Activated B cell treated with CpG ODN at 0.5 μM for 24 hours (primary cell): ENCODE measurements around the gene MPG. TPM values are rescaled to one million over a fixed set of nuclear protein-coding genes. Genes with fewer than 3 reads are reported as not detected.
"Not testable (repeated sequence)": the region's sequence is repeated elsewhere in the genome, so short reads cannot be mapped to it uniquely, and the experiment has no call there.

Experiments used
- ATAC-seq: fragments of 200-7000 bp; cut with Tn5 transposase; one replicate; pipeline ENCODE4 v1.10.0; 2021; ENCODE audit warnings: low read depth, mild to moderate bottlenecking, moderate library complexity
- CTCF ChIA-PET: fragments of 350-600 bp; sonication (Branson Sonifier 250); formaldehyde crosslinking; loops from one replicate; lab custom pipeline; 2021; ENCODE audit warnings: antibody characterized with exemption; lab: Charles Lee
- POLR2A ChIA-PET: fragments of 350-600 bp; sonication (Branson Sonifier 250); formaldehyde crosslinking; loops from one replicate; lab custom pipeline; 2021; ENCODE audit warnings: antibody characterized with exemption; lab: Charles Lee
- DNase-seq: peaks from one replicate; pipeline ENCODE4 v3.0.0; 2022
- H3K27ac Mint-ChIP-seq: one replicate; pipeline ENCODE4 v1.8.0; 2020; ENCODE audit warnings: mixed read lengths
- H3K27me3 Mint-ChIP-seq: one replicate; pipeline ENCODE4 v1.8.0; 2021; ENCODE audit warnings: mixed read lengths
- H3K36me3 Mint-ChIP-seq: one replicate; pipeline ENCODE4 v1.8.0; 2021; ENCODE audit warnings: low read depth, mixed read lengths
- H3K4me1 Mint-ChIP-seq: one replicate; pipeline ENCODE4 v1.8.0; 2021; ENCODE audit warnings: mixed read lengths
- H3K4me3 Mint-ChIP-seq: one replicate; pipeline ENCODE4 v1.8.0; 2020; ENCODE audit warnings: mild to moderate bottlenecking, mixed read lengths
- H3K9me3 Mint-ChIP-seq: one replicate; pipeline ENCODE4 v1.8.0; 2020; ENCODE audit warnings: mixed read lengths
- CTCF ChIP-seq: fragments of 200-600 bp; IDR thresholded peaks from one replicate; pipeline ENCODE4 v1.8.0; 2022; ENCODE audit warnings: antibody characterized with exemption, mild to moderate bottlenecking
- intact Hi-C: fragments of 100-400 bp; cut with micrococcal nuclease; formaldehyde crosslinking; loops from one replicate; pipeline ENCODE4 v1.15.1; 2024
- total RNA-seq: library from RNA; stranded (reverse); gene quantifications from 2 replicates; pipeline ENCODE4 v1.2.3, GENCODE V29; 2022

MPG gene
- total RNA-seq, 1 donor from 2014 or later, result 51.7 TPM

GRCh38 chr16:119835-120491 lies 41.9 kb downstream of the MPG start:
- ChIA-PET POLR2A (no interaction called here), CTCF (interaction anchor here (4.0 kb wide), 1 partner anchor 13 kb away, joined by 18 read pairs; no protein-coding TSS in a partner anchor)
- ATAC-seq (no peak), DNase-seq (no peak)
- H3K4me3 Mint-ChIP-seq, result no peak overlapping the region
- H3K9me3 Mint-ChIP-seq, result no peaks in the 10 kb centered on the region
- intact Hi-C loops, result no loop called here
- peaks cover 3% of the 10 kb centered on the region for H3K4me1 Mint-ChIP-seq
- no peak overlapping the region for H3K27ac Mint-ChIP-seq
- H3K27me3 Mint-ChIP-seq, result no peaks in the 10 kb centered on the region
- no peak for TF ChIP-seq CTCF
- H3K36me3 Mint-ChIP-seq, result peaks cover 38% of the 10 kb centered on the region

- no peak for TF ChIP-seq CTCF
- ChIA-PET POLR2A (no interaction called here), CTCF (no interaction called here)
- H3K36me3 Mint-ChIP-seq, result peaks cover 41% of the 10 kb centered on the region
- intact Hi-C loops, result no loop called here
- peaks cover 3% of the 10 kb centered on the region for H3K4me1 Mint-ChIP-seq
- H3K9me3 Mint-ChIP-seq, result no peaks in the 10 kb centered on the region
- H3K27ac Mint-ChIP-seq, result no peak overlapping the region
- ATAC-seq, result no peak
- DNase-seq, result no peak
- no peak overlapping the region for H3K4me3 Mint-ChIP-seq
- no peaks in the 10 kb centered on the region for H3K27me3 Mint-ChIP-seq
These were observed 42.7 kb downstream of the MPG start for GRCh38 chr16:120756-121155.

- no peak for TF ChIP-seq CTCF
- ChIA-PET POLR2A (no interaction called here), CTCF (interaction anchor here (1.0 kb wide), 1 partner anchor 239 kb away, joined by 4 read pairs; no protein-coding TSS in a partner anchor)
- Mint-ChIP-seq H3K27ac (no peak overlapping the region), H3K27me3 (no peaks in the 10 kb centered on the region), H3K36me3 (peaks cover 32% of the 10 kb centered on the region), H3K9me3 (no peaks in the 10 kb centered on the region), H3K4me1 (peaks cover 3% of the 10 kb centered on the region), H3K4me3 (no peak overlapping the region)
- intact Hi-C loops, result no loop called here
- ATAC-seq (no peak), DNase-seq (no peak)
These were observed 44.3 kb downstream of the MPG start for GRCh38 chr16:122361-122760.

- peaks cover 34% of the 10 kb centered on the region for H3K36me3 Mint-ChIP-seq
- H3K27ac Mint-ChIP-seq, H3K9me3 Mint-ChIP-seq, H3K27me3 Mint-ChIP-seq, intact Hi-C loops, DNase-seq, POLR2A ChIA-PET, ATAC-seq, CTCF ChIA-PET, H3K4me3 Mint-ChIP-seq, H3K4me1 Mint-ChIP-seq: not testable (repeated sequence)
These were observed 45.7 kb downstream of the MPG start for GRCh38 chr16:123558-124350.

GRCh38 chr16:125011-125410 lies 47.0 kb downstream of the MPG start:
- ChIA-PET POLR2A (no interaction called here), CTCF (no interaction called here)
- Mint-ChIP-seq H3K4me3 (no peak overlapping the region), H3K9me3 (no peaks in the 10 kb centered on the region), H3K27ac (no peak overlapping the region), H3K36me3 (peaks cover 36% of the 10 kb centered on the region), H3K4me1 (no peaks in the 10 kb centered on the region), H3K27me3 (no peaks in the 10 kb centered on the region)
- no peak for DNase-seq
- ATAC-seq, result no peak
- intact Hi-C loops, result no loop called here
- TF ChIP-seq CTCF, result no peak
